Activated naive CD4-positive, alpha-beta T cell treated with anti-CD3 and anti-CD28 coated beads for 36 hours (primary cell): ENCODE results near the gene RAB24. TPM values are rescaled to one million over a fixed set of nuclear protein-coding genes. Genes with fewer than 3 reads are reported as not detected.

Source experiments
- CTCF ChIA-PET: fragments of 350-600 bp; sonication (Branson Sonifier 250); formaldehyde crosslinking; loops from one replicate; lab custom pipeline; 2021; ENCODE audit warnings: antibody characterized with exemption; lab: Charles Lee
- DNase-seq: peaks from one replicate; pipeline ENCODE4 v3.0.0-alpha.2; 2020
- H3K27ac Mint-ChIP-seq: one replicate; pipeline ENCODE4 v1.8.0; 2021; ENCODE audit warnings: mild to moderate bottlenecking, mixed read lengths
- H3K27me3 Mint-ChIP-seq: one replicate; pipeline ENCODE4 v1.8.0; 2021; ENCODE audit warnings: low read depth, mixed read lengths
- H3K36me3 Mint-ChIP-seq: one replicate; pipeline ENCODE4 v1.8.0; 2021; ENCODE audit warnings: low read depth, mixed read lengths
- H3K4me1 Mint-ChIP-seq: one replicate; pipeline ENCODE4 v1.8.0; 2021; ENCODE audit warnings: low read depth, mixed read lengths
- H3K4me3 Mint-ChIP-seq: one replicate; pipeline ENCODE4 v1.8.0; 2021; ENCODE audit warnings: mild to moderate bottlenecking, moderate library complexity, mixed read lengths
- H3K9me3 Mint-ChIP-seq: one replicate; pipeline ENCODE4 v1.8.0; 2021; ENCODE audit warnings: mixed read lengths
- intact Hi-C: fragments of 100-400 bp; cut with micrococcal nuclease; formaldehyde crosslinking; loops from one replicate; pipeline ENCODE4 v1.15.1; 2023
- total RNA-seq, 2 experiments: library from RNA; stranded (reverse); gene quantifications; one replicate each; pipeline ENCODE4 v1.2.3, GENCODE V29; 2021

Gene RAB24
- total RNA-seq, 2 experiments from 2014 or later: 10.9 to 13.2 TPM

DNA sequence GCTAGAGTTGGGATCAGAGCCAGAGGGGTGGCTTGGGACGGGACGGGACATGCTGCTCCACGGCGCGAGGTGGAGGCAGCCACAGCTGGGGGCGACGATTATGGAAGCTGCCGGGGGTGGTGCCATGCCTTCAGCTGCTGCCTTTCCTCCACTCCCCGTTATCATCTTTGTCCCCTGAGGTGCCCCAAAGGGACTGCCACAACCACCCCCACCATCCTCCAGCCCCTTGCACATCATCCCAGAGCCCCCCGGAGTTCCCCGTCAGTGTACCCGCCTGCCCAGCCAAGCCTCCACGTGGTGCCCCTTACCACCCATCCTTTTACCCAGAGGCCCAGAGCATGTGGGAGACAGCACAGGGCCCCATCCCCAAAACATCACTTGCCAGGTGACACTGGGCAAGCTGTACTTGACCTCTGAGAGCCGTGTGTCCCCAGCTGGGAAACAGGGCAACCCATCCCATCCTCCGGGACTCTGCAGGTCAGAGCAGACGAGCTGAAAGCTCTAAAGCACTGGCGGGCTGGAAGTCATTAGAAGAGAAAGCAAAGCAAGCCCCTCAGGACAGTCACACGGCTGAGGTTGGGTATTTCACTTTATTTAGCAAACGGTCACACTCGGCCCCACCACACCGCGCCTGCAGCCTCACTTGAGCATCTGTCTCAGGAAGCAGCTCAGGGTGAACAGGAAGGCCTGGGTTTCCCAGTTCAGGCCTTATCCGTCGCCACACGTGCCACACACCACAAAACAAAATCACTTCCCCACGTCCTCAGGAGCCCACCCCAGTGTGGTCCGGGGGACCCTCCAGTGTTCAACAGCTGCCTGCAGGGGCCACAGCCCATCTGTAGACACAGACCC lies 27.7 kb upstream of the RAB24 start:
- Mint-ChIP-seq H3K9me3 (no peaks in the 10 kb centered on the region), H3K4me3 (no peak overlapping the region), H3K36me3 (peaks cover 19% of the 10 kb centered on the region), H3K27me3 (no peaks in the 10 kb centered on the region), H3K27ac (no peak overlapping the region), H3K4me1 (peaks cover 2% of the 10 kb centered on the region)
- DNase-seq: no peak
- CTCF ChIA-PET: interaction anchor here (0.5 to 1.0 kb wide), 2 partner anchors 12 to 320 kb away, joined by 3 read pairs; no protein-coding TSS in a partner anchor
- intact Hi-C loops: no loop called here

DNA sequence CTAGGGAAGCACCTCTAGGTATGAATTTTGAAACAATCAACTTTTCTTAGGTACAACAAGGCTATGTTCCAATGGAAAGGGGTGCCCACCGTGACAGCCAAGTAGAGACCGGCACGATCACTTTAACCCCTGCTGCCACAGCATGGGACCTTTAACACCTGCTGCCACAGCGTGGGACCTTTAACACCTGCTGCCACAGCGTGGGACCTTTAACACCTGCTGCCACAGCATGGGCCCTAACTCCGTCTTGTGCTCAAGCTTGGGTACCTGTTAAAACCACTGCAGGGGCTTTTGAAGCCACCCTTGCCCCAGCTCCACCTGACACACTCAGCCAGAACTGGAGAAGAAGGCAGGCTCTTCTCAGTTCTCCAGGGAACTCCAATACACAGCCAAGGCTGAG lies 26.4 kb upstream of the RAB24 start:
- H3K4me3 Mint-ChIP-seq: no peak overlapping the region
- intact Hi-C loops: no loop called here
- no peak overlapping the region for H3K27ac Mint-ChIP-seq
- peaks cover 15% of the 10 kb centered on the region for H3K36me3 Mint-ChIP-seq
- no peaks in the 10 kb centered on the region for H3K9me3 Mint-ChIP-seq
- H3K4me1 Mint-ChIP-seq: peaks cover 2% of the 10 kb centered on the region
- no peaks in the 10 kb centered on the region for H3K27me3 Mint-ChIP-seq
- no peak for DNase-seq
- CTCF ChIA-PET: interaction anchor here (1.0 kb wide), 1 partner anchor 11 kb away, joined by 3 read pairs; no protein-coding TSS in a partner anchor

DNA sequence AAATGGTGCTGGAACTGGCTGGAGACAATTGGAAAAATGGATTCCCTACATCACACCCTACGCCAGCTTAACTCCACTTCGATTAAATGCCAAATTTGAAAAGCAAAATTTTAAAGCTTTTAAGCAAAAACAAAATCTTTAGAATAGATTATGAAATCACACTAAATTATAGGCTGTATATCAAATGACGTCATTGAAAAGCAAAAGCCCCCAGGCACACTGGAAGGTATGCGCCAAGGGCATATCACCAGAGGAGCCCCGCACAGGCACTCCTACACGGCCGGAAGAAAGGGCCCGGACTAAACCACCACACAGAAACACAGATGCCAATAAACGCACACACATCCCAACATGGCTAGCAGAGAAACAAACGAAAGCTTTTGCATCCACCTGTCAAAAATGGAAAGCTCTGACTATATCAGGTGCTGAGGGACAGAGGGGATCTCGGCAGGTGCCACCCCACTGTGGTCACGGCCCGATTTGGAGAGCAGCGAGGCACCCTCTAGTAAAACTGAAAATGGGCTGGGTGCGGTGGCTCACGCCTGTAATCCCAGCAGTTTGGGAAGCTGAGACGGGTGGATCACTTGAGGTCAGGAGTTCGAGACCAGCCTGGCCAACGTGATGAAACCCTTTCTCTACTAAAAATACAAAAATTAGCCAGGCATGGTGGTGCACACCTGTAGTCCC lies 25.2 kb upstream of the RAB24 start:
- H3K27me3 Mint-ChIP-seq: no peaks in the 10 kb centered on the region
- peaks cover 2% of the 10 kb centered on the region for H3K4me1 Mint-ChIP-seq
- CTCF ChIA-PET: interaction anchor here (1.5 to 2.2 kb wide), 4 partner anchors 11 to 74 kb away, joined by 4 to 12 read pairs (median 8); no protein-coding TSS in a partner anchor
- no peaks in the 10 kb centered on the region for H3K9me3 Mint-ChIP-seq
- peaks cover 13% of the 10 kb centered on the region for H3K36me3 Mint-ChIP-seq
- intact Hi-C loops: no loop called here
- no peak for DNase-seq
- H3K27ac Mint-ChIP-seq: no peak overlapping the region
- H3K4me3 Mint-ChIP-seq: no peak overlapping the region

DNA sequence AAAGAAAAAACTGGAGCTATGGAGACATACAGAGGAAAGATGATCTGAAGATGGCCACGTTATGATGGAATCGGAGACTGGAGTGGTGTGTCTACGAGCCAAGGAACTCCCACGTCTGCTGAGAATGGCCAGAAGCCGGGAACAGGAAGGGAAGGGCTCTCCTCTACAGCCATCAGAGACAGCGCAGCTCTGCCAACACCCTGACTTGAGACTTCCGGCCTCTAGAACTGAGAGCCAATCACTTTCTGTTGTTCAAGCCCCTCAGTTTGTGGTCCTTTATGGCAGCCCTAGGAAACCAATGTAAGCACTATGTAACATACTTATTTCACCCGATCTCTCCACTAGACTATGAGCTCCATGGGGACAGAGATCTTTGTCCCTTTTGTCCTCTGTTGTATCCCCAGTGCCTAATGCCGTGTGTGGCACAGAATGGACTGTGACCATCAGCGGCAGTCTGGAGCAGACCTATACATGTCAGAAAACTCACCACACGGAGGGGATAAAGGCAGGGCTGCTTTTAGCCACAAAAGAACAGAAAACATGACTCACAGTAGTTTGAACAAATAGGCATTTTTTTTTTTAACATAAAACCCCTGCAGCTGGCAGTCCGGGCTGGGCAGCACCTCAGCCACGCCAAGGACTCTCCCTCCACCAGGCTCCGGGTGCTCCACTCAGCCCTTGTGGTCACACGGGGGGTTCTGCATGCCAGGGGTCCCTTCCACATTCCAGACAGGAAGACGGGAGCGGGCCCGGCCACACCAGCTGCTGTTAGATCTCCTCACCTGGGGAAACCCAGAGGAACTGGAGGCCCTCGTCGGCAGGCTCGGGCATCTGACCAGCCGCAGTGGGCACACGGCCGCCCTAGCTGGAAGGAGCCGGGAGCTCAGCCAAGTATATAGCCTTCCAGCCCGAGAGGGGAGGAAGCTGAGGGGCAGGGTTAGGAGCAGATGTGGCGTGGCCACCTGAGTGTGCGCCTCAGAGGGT lies 24.3 kb upstream of the RAB24 start:
- intact Hi-C loops: no loop called here
- H3K4me1 Mint-ChIP-seq: peaks cover 2% of the 10 kb centered on the region
- H3K27me3 Mint-ChIP-seq: no peaks in the 10 kb centered on the region
- CTCF ChIA-PET: interaction anchor here (0.7 to 2.2 kb wide), 6 partner anchors 10 to 75 kb away, joined by 4 to 12 read pairs (median 5); no protein-coding TSS in a partner anchor
- no peaks in the 10 kb centered on the region for H3K9me3 Mint-ChIP-seq
- H3K27ac Mint-ChIP-seq: peak overlapping the region; percentile 5
- peak; percentile 26 for DNase-seq
- no peak overlapping the region for H3K4me3 Mint-ChIP-seq
- peaks cover 9% of the 10 kb centered on the region for H3K36me3 Mint-ChIP-seq

DNA sequence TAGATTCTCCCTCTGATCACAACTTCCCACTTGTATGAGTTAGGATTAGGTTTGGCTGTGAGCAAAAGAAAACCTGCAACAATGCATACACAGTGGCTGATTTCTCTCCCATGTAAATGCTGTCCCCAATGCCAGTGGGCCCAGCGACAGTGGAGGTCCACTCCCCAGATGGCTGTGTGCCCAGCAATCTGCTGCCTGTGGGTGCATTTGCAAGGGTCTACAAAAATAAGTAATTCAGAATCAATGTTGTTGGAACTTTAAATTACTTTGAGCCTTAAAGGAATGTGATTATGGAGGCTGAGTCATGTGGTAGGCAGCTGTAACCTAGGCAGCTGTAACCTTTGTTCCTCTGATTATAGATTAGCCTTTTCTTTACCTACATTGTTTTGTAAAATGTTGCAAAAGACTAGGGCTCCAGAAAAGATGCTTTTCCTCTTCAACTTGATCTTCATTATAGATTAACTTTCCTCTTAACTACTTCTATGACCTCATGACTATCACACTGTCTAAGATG lies 22.4 kb upstream of the RAB24 start:
- DNase-seq: no peak
- peaks cover 8% of the 10 kb centered on the region for H3K36me3 Mint-ChIP-seq
- no peak overlapping the region for H3K4me3 Mint-ChIP-seq
- H3K9me3 Mint-ChIP-seq: no peaks in the 10 kb centered on the region
- H3K27me3 Mint-ChIP-seq: no peaks in the 10 kb centered on the region
- intact Hi-C loops: no loop called here
- CTCF ChIA-PET: interaction anchor here (0.6 kb wide), 1 partner anchor 47 kb away, joined by 3 read pairs; no protein-coding TSS in a partner anchor
- H3K4me1 Mint-ChIP-seq: peaks cover 2% of the 10 kb centered on the region
- no peak overlapping the region for H3K27ac Mint-ChIP-seq

DNA sequence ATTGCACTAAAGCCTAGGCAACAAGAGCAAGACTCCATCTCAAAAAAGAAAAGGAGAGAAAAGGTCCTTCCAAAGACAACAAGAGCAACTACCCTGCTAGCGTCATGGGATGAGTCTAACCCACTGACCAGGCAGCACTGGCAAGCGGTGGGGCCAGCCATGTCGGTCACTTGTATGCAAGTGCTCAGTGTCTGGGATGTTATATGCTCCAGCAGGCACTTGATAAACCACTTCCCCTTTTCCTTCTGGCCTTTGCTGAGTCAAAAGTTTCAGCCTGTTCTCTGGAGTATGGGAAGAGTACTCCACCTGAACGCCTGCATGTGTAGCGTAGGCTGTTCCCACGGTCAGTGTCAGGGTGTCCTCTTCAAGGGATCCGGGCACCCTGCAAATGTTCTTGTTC lies 17.4 kb upstream of the RAB24 start:
- Mint-ChIP-seq H3K4me3 (no peak overlapping the region), H3K27ac (no peak overlapping the region)
- CTCF ChIA-PET: interaction anchor here (0.6 to 1.3 kb wide), 2 partner anchors 48 to 62 kb away, joined by 3 to 4 read pairs; no protein-coding TSS in a partner anchor

DNA sequence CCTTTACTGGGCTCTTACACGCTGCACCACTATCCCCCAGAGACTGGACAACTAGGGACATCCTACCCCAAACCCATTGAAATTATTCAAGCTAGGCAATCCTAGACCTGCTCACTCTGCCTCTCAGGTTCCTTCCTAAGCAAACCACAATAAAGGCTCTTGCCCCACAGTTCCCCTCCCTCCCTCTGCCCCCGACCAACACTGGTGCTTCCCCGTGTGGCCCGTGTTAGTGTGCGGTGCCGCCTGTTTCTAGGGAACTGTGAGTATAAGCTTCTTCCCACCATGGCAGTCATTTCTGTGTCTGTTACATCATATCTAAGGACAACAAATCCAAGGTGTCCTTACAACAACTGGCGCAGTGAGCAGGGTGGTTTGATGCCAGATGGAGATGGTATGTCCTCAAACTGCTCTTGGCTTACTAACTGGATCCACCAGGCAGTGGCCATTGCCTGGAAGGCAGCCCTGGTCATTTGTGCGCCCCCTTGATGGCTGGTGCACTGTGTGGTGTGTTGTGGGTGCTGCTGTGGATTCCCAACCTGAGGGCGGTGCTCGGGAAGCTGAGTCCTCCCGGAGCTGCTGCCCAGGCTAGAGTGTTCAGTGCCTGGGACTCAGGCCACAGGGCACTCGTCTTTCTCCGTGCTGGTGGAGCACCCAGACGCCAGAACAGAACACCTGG lies 16.5 kb upstream of the RAB24 start:
- H3K36me3 Mint-ChIP-seq: peaks cover 3% of the 10 kb centered on the region
- no peak overlapping the region for H3K4me3 Mint-ChIP-seq
- peak; percentile 55 for DNase-seq
- H3K27ac Mint-ChIP-seq: no peak overlapping the region
- CTCF ChIA-PET: interaction anchor here (0.8 to 5.3 kb wide), 7 partner anchors 11 to 181 kb away, joined by 3 to 42 read pairs (median 4); no protein-coding TSS in a partner anchor
- no peaks in the 10 kb centered on the region for H3K27me3 Mint-ChIP-seq
- intact Hi-C loops: loop anchor here (2.0 to 10.0 kb wide), 2 partner anchors 181 to 675 kb away; partner anchors contain the start of gene TSPAN17
- peaks cover 2% of the 10 kb centered on the region for H3K9me3 Mint-ChIP-seq
- H3K4me1 Mint-ChIP-seq: peaks cover 16% of the 10 kb centered on the region

More for the DNA sequence above, 17.4 kb upstream of the RAB24 start:
- peaks cover 16% of the 10 kb centered on the region for H3K4me1 Mint-ChIP-seq
- no peak for DNase-seq
- H3K36me3 Mint-ChIP-seq: peaks cover 3% of the 10 kb centered on the region
- H3K9me3 Mint-ChIP-seq: peaks cover 2% of the 10 kb centered on the region
- no peaks in the 10 kb centered on the region for H3K27me3 Mint-ChIP-seq
- intact Hi-C loops: no loop called here

DNA sequence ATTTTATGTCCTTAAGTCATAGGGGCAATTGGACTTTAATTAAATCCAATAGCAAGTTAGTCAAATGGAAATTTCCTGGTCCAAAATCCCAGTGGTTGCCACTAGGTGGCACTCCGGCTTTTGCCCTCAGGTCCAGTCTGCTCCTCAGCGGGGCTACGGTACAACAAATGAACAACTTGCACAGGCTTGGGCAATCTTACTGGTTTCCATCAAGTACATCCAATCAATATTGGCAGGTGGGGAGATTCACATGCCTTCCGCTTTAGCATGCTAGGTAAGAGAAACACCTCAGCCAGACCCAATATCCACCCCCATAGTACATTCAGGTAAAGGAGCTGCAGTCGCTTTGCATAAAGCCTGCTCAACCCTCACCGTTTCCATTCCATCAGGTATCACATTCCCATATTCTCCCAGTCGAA lies 14.4 kb upstream of the RAB24 start:
- H3K27ac Mint-ChIP-seq: no peak overlapping the region
- H3K4me1 Mint-ChIP-seq: peaks cover 19% of the 10 kb centered on the region
- H3K36me3 Mint-ChIP-seq: peaks cover 3% of the 10 kb centered on the region
- H3K9me3 Mint-ChIP-seq: peaks cover 2% of the 10 kb centered on the region
- CTCF ChIA-PET: interaction anchor here (0.6 to 5.3 kb wide), 25 partner anchors 8 to 208 kb away, joined by 3 to 42 read pairs (median 5); partner anchors contain the start of gene PDLIM7
- peak; percentile 90 for DNase-seq
- intact Hi-C loops: loop anchor here (1.0 to 10.0 kb wide), 5 partner anchors 64 to 673 kb away; partner anchors contain the start of gene TSPAN17
- no peak overlapping the region for H3K4me3 Mint-ChIP-seq
- H3K27me3 Mint-ChIP-seq: no peaks in the 10 kb centered on the region

DNA sequence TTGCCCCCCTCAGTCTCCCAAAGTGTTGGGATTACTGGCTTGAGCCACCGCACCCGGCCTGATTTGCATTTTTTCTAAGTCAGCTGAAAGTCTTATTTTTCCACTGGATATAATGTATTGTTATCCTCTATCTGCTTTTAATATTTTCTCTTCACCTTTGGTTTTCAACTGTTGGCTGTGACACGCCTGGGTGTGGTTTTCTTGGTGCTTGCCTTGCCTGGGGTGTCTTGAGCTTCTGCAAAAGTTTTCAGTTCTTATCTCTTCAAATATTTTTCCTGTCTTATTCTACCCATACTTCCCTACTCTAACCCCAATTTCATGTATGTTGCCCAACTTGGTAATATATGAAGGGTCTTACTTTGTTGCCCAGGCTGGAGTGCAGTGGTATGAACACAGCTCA lies 12.5 kb upstream of the RAB24 start:
- H3K27ac Mint-ChIP-seq: no peak overlapping the region
- H3K4me1 Mint-ChIP-seq: peaks cover 23% of the 10 kb centered on the region
- H3K4me3 Mint-ChIP-seq: no peak overlapping the region
- H3K36me3 Mint-ChIP-seq: peaks cover 4% of the 10 kb centered on the region
- no peak for DNase-seq
- H3K9me3 Mint-ChIP-seq: peaks cover 2% of the 10 kb centered on the region
- H3K27me3 Mint-ChIP-seq: peaks cover under 1% of the 10 kb centered on the region
- CTCF ChIA-PET: interaction anchor here (0.9 to 5.3 kb wide), 8 partner anchors 20 to 185 kb away, joined by 3 to 42 read pairs (median 4); partner anchors contain the start of gene RGS14
- intact Hi-C loops: loop anchor here (10.0 kb wide), 1 partner anchor 671 kb away; the partner anchor contains the start of gene TSPAN17

DNA sequence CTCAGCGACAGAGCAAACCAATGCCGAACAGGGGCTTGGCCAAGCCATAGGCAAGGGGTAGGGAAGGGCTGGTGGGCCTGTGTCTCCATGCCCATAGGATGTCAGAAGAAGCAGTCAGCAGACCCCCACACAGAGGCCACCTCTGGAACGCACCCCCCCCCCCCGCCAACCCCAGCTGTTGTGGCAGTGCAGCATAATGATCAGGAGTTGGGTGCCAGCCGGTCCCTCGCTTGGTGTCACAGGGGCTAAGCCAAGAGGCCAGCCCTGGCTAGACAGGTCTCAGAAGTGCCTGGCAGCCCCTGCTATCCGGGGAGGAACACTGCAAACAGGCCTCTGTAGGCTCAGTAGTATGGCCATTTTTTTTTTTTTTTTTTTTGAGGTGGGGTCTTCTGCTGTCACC lies 11.9 kb upstream of the RAB24 start:
- H3K9me3 Mint-ChIP-seq: peaks cover 2% of the 10 kb centered on the region
- intact Hi-C loops: loop anchor here (10.0 kb wide), 1 partner anchor 671 kb away; the partner anchor contains the start of gene TSPAN17
- H3K27me3 Mint-ChIP-seq: peaks cover 3% of the 10 kb centered on the region
- peaks cover 28% of the 10 kb centered on the region for H3K4me1 Mint-ChIP-seq
- DNase-seq: no peak
- no peak overlapping the region for H3K27ac Mint-ChIP-seq
- CTCF ChIA-PET: interaction anchor here (0.9 to 5.3 kb wide), 8 partner anchors 20 to 186 kb away, joined by 3 to 42 read pairs (median 4); partner anchors contain the start of gene RGS14
- peaks cover 6% of the 10 kb centered on the region for H3K36me3 Mint-ChIP-seq
- H3K4me3 Mint-ChIP-seq: no peak overlapping the region
